Thymus (tissue), 14 donors: Measurements from ENCODE around the gene ADGRD2. TPM values are rescaled to one million over a fixed set of nuclear protein-coding genes. Genes with fewer than 3 reads are reported as not detected.
A peak's percentile ranks its signal among the peaks of the same experiment; 100 is the strongest.

Experiments
- DNase-seq, 9 donors: peaks; one replicate each; pipeline ENCODE4 v3.0.0-alpha.2; 2013; ENCODE audit warnings: low spot score in 9 of 9, low read depth in 6 of 9, missing footprints in 1 of 9
- H3K27ac ChIP-seq, 2 donors: one replicate each; pipeline ENCODE4 v1.5.1; 2013; ENCODE audit warnings: control low read depth in 1 of 2, low read depth in 1 of 2, low read length in 1 of 2, mild to moderate bottlenecking in 1 of 2, moderate library complexity in 1 of 2
- H3K27me3 ChIP-seq, 2 donors: one replicate each; pipeline ENCODE4 v1.5.1; 2013; ENCODE audit warnings: low read length in 1 of 2; ENCODE audit not compliant: control insufficient read depth in 2 of 2, insufficient read depth in 1 of 2
- H3K36me3 ChIP-seq, 2 donors: one replicate each; pipeline ENCODE4 v1.5.1; 2013; ENCODE audit warnings: low read length in 1 of 2, mild to moderate bottlenecking in 1 of 2, moderate library complexity in 1 of 2; ENCODE audit not compliant: control insufficient read depth in 2 of 2, insufficient read depth in 2 of 2
- H3K4me1 ChIP-seq, 2 donors: one replicate each; pipeline ENCODE4 v1.5.1; 2013; ENCODE audit warnings: low read length in 2 of 2; ENCODE audit not compliant: control insufficient read depth in 2 of 2, insufficient read depth in 2 of 2
- H3K4me3 ChIP-seq, 2 donors: one replicate each; pipeline ENCODE4 v1.5.1; 2013; ENCODE audit warnings: low read length in 2 of 2, control low read depth in 1 of 2, mild to moderate bottlenecking in 1 of 2
- H3K9me3 ChIP-seq, 2 donors: one replicate each; pipeline ENCODE4 v1.5.1; 2013; ENCODE audit warnings: low read length in 1 of 2, mild to moderate bottlenecking in 1 of 2; ENCODE audit not compliant: control insufficient read depth in 2 of 2, insufficient read depth in 1 of 2
- WGBS: extraction: QIAGEN DNeasy Blood & Tissue Kit; methylation state at CpG from one replicate; pipeline ENCODE4 v1.1.7; 2013; 5-methylcytosine and 5-hydroxymethylcytosine counted together
- long read RNA-seq, 10 donors: transcript quantifications; one replicate each; lab custom pipeline, GENCODE V29; 2026
- polyA plus RNA-seq: library from polyadenylated mRNA; stranded (reverse); fragments of 200-250 nt; gene quantifications from one replicate; pipeline ENCODE4 v1.2.3, GENCODE V29; 2013
- total RNA-seq: library from RNA; stranded (reverse); fragments of 120-200 nt; gene quantifications from one replicate; pipeline ENCODE4 v1.2.4, GENCODE V29; 2013
- donor health status: healthy.

ADGRD2 gene, protein sequence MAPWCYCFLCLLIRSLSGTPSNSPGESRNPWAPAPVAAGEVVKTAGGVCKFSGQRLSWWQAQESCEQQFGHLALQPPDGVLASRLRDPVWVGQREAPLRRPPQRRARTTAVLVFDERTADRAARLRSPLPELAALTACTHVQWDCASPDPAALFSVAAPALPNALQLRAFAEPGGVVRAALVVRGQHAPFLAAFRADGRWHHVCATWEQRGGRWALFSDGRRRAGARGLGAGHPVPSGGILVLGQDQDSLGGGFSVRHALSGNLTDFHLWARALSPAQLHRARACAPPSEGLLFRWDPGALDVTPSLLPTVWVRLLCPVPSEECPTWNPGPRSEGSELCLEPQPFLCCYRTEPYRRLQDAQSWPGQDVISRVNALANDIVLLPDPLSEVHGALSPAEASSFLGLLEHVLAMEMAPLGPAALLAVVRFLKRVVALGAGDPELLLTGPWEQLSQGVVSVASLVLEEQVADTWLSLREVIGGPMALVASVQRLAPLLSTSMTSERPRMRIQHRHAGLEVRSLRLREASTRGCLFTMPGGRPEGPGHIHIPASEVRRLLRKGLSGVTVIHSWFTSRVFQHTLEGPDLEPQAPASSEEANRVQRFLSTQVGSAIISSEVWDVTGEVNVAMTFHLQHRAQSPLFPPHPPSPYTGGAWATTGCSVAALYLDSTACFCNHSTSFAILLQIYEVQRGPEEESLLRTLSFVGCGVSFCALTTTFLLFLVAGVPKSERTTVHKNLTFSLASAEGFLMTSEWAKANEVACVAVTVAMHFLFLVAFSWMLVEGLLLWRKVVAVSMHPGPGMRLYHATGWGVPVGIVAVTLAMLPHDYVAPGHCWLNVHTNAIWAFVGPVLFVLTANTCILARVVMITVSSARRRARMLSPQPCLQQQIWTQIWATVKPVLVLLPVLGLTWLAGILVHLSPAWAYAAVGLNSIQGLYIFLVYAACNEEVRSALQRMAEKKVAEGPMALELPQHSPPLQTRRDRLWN
- total RNA-seq (0.09 TPM), polyA plus RNA-seq (0.50 TPM)
- long read RNA-seq, donor 1, result 0 reads
- long read RNA-seq, donor 2, result 0 reads
- long read RNA-seq, donor 3, result 0 reads
- long read RNA-seq, donor 4, result 0 reads
- long read RNA-seq, donor 5, result 0 reads
- long read RNA-seq, donor 6, result 0 reads
- long read RNA-seq, donor 7, partial matches to known transcripts, result 0 of 1 reads
- long read RNA-seq, donor 7, other reads (novel, unspliced or antisense), result 0 of 1 reads
- long read RNA-seq, donor 8, result 0 reads
- long read RNA-seq, donor 9, result 0 reads
- long read RNA-seq, donor 10, partial matches to known transcripts, result 0 of 1 reads
- long read RNA-seq, donor 10, other reads (novel, unspliced or antisense), result 0 of 1 reads

DNA sequence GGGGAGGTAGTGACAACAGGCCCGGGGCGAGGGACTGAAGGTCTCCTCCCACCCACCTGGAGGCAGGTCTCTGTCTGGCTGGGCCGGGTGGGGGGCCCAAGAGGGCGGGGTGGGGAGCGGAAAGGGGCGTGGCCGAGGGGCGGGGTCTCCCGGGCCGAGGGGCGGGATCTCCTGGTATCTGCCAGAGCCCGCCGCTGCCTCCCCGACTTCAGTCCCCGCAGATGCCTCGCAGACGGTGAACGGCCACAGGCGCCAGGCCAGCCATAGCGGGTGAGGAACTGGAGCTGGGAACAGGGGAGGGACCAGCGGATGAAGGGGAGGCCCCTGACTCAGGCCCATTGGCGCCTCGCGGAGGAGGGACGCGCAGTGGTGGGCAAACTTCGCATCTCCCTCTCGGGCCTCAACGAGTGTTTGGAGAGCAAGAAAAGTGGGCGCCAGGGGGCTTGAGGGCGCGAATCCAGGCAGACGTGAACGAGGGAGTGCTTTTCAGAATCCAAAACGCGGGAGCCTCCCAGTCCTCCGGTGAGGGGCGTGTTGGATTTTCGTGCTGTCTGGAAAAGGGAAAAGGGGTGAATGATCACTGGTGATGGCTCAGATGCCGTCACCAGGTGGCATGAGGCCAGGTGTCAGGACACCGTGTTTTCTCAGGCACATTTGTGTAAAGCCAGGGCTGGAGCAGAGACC is at the start of gene ADGRD2:
Gene ADGRD2, plus strand, starts transcription at position 211 of the 684 bp plus-strand sequence. CDS start 1,216 bp downstream, outside the sequence.
- 8% methylated on average over 41 of the region's 41 CpGs for WGBS
- Histone ChIP-seq H3K4me3 (no peak within 1 kb of the TSS), H3K36me3 (no peaks in the 10 kb centered on the region), H3K4me1 (peaks cover 0 to 10% of the 10 kb centered on the region in 2 donors), H3K27me3 (peaks cover 34 to 68% of the 10 kb centered on the region in 2 donors), H3K9me3 (peaks cover 0 to 4% of the 10 kb centered on the region in 2 donors), H3K27ac (no peak within 1 kb of the TSS)
- DNase-seq, result peak in 5 of 9 donors; percentile 4 to 34 (median 23)

- Histone ChIP-seq H3K9me3 (no peaks in the 10 kb centered on the region), H3K36me3 (peaks cover 22 to 68% of the 10 kb centered on the region in 2 donors), H3K27me3 (no peaks in the 10 kb centered on the region), H3K4me3 (no peak overlapping the region), H3K4me1 (peaks cover 0 to 8% of the 10 kb centered on the region in 2 donors), H3K27ac (no peak overlapping the region)
- 99% methylated on average over 4 of the region's 4 CpGs for WGBS
- no peak for DNase-seq
Observed at GRCh38 chr9:124403246-124403645, 47.0 kb upstream of the ADGRD2 start.

DNA sequence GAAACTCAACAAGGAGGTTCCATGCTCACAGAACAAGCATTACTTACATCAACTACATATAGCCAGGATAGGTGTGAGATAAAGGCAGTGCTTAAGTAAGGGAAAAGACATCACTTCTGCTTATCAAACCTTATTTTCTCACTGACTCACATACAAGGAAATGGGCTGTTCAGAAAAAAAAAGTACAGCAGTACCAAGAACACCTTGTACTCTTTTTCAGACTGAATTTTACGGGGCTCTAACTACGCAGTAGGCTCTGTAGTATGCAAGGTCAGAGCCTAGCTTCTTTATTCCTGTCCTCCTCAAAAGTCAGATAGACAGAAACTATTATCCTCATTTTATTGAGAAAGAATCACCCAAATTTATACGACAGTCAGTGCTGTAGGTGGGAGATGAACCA is 40.8 kb upstream of the ADGRD2 start:
- DNase-seq, result no peak
- no peaks in the 10 kb centered on the region for H3K27me3 ChIP-seq
- no peaks in the 10 kb centered on the region for H3K9me3 ChIP-seq
- H3K36me3 ChIP-seq, result peaks cover 20 to 84% of the 10 kb centered on the region in 2 donors
- H3K4me3 ChIP-seq, result no peak overlapping the region
- over 99% methylated on average over 3 of the region's 3 CpGs for WGBS
- H3K4me1 ChIP-seq, result peaks cover 2 to 3% of the 10 kb centered on the region in 2 donors
- no peak overlapping the region for H3K27ac ChIP-seq

DNA sequence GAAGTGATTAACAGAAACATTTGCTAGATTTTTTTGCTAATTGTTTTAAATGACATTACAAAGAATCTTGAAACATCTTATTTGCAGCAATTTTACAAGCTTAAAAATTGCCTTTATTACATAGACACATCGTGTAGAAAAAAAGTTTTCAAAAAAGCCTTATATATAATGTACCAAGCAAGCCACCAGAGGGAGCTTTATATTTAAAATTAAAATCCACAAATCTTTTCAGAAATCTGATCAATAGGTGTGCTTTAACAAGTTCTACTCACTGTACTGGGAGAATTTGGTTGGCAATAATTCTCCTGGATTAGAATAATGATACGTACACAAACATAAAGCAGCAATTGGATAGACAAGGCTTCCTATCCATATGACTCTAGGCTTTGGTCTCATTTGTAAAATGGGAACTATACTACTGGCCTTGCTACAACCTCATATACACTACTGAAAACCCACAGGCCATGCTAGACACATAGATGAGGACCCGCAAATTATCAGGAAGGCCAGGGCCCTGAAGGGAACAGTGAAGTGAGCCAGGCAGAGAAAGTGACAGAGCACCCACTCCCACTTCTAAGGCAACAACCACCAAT is 39.8 kb upstream of the ADGRD2 start:
- Histone ChIP-seq H3K4me1 (peaks cover 7 to 8% of the 10 kb centered on the region in 2 donors), H3K4me3 (no peak overlapping the region), H3K27me3 (no peaks in the 10 kb centered on the region), H3K36me3 (peaks cover 16 to 76% of the 10 kb centered on the region in 2 donors), H3K27ac (no peak overlapping the region), H3K9me3 (peaks cover 0 to 2% of the 10 kb centered on the region in 2 donors)
- WGBS, result 77% methylated on average over 3 of the region's 3 CpGs
- no peak for DNase-seq

- WGBS, result 97% methylated on average over 5 of the region's 5 CpGs
- H3K4me1 ChIP-seq, result peaks cover 7 to 8% of the 10 kb centered on the region in 2 donors
Observed at GRCh38 chr9:124411514-124412227, 38.6 kb upstream of the ADGRD2 start.

DNA sequence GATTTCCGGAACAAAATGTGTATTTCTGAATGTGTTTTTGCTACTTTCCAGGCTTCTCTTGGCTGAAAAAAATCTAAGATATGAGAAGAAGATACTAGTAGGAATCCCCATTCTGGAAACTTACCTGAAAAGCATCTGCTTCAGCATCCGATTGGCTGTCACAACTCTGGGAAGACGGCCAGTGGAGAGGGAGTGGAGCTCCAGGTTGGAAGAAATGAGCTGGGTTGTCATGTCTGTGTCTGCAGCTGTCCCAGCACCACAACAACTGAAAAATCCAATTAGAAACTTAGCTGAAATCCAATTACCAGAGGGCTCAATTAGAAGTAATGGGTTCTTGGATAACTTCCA is 38.0 kb upstream of the ADGRD2 start:
- Histone ChIP-seq H3K9me3 (peaks cover 0 to 11% of the 10 kb centered on the region in 2 donors), H3K27ac (no peak overlapping the region), H3K4me3 (no peak overlapping the region), H3K27me3 (no peaks in the 10 kb centered on the region), H3K36me3 (peaks cover 16 to 60% of the 10 kb centered on the region in 2 donors), H3K4me1 (peaks cover 7 to 8% of the 10 kb centered on the region in 2 donors)
- 94% methylated on average over 3 of the region's 3 CpGs for WGBS
- DNase-seq, result no peak

More at GRCh38 chr9:124411514-124412227, 38.6 kb upstream of the ADGRD2 start:
- DNase-seq, result no peak
- peaks cover 0 to 11% of the 10 kb centered on the region in 2 donors for H3K9me3 ChIP-seq
- no peak overlapping the region for H3K27ac ChIP-seq
- peaks cover 16 to 66% of the 10 kb centered on the region in 2 donors for H3K36me3 ChIP-seq
- no peaks in the 10 kb centered on the region for H3K27me3 ChIP-seq
- no peak overlapping the region for H3K4me3 ChIP-seq

GRCh38 chr9:124414612-124415011 is 35.6 kb upstream of the ADGRD2 start:
- H3K27me3 ChIP-seq, result no peaks in the 10 kb centered on the region
- DNase-seq, result no peak
- peak overlapping the region; percentile 83 to 91 for H3K4me3 ChIP-seq
- H3K27ac ChIP-seq, result peak overlapping the region in 1 of 2 donors; percentile 76
- peaks cover 14 to 40% of the 10 kb centered on the region in 2 donors for H3K36me3 ChIP-seq
- 27% methylated on average over 13 of the region's 13 CpGs for WGBS
- H3K4me1 ChIP-seq, result peaks cover 7 to 9% of the 10 kb centered on the region in 2 donors
- peaks cover 0 to 11% of the 10 kb centered on the region in 2 donors for H3K9me3 ChIP-seq
